HepG2 (cell line): ENCODE measurements around the gene HMCN2. TPM values are rescaled to one million over a fixed set of nuclear protein-coding genes. Genes with fewer than 3 reads are reported as not detected.

ENCODE experiments used
- ATAC-seq: fragments of 200-7000 bp; cut with Tn5 transposase; 3 replicates; pipeline ENCODE4 v1.9.1; 2020; ENCODE audit warnings: mild to moderate bottlenecking, moderate library complexity
- BruUV-seq: library from RNA; stranded (reverse); fragments of 400-500 nt; replicated peaks from 2 replicates; lab custom pipeline; 2021; lab: Mats Ljungman, UMichigan
- CTCF ChIA-PET: fragments of 300-600 bp; formaldehyde crosslinking; extraction: SDS; loops from one replicate; lab custom pipeline; 2021; ENCODE audit warnings: low total read pairs, inconsistent platforms, low intra/inter-chr PET ratio; lab: Yijun Ruan, JAX
- POLR2A ChIA-PET: fragments of 350-600 bp; sonication (Branson Sonifier 250); formaldehyde crosslinking; loops from one replicate; lab custom pipeline; 2020; ENCODE audit warnings: antibody characterized with exemption, inconsistent platforms; lab: Yijun Ruan, JAX
- DNase-seq: peaks from one replicate; pipeline ENCODE4 v3.0.0-alpha.2; 2015; ENCODE audit warnings: low spot score
- FAIRE-seq: peaks from 3 replicates; lab custom pipeline; 2011; peaks lifted over from hg19 to GRCh38; lab: Jason Lieb, UNC
- H2AFZ ChIP-seq: one replicate; pipeline ENCODE4 v1.6.1; 2011; ENCODE audit warnings: low read length, inconsistent platforms
- H3K27ac ChIP-seq: fragments of 300-600 bp; 3 replicates; pipeline ENCODE4 v1.8.0; 2011; ENCODE audit warnings: mixed run types, mild to moderate bottlenecking, mixed read lengths, low read length, inconsistent platforms; ENCODE audit not compliant: insufficient read depth; ENCODE audit errors: extremely low read length
- H3K27me3 ChIP-seq, 2 experiments: fragments of 200-600 bp in 1 of 2; 2 replicates in 1 of 2; 3 replicates in 1 of 2; pipeline versions ENCODE4 v1.6.0 to v1.8.0; 2011; ENCODE audit warnings: low read length in 2 of 2, mild to moderate bottlenecking in 2 of 2, moderate library complexity in 2 of 2, inconsistent platforms in 1 of 2; ENCODE audit not compliant: insufficient read depth in 2 of 2, control insufficient read depth in 1 of 2
- H3K36me3 ChIP-seq, 2 experiments: fragments of 200-600 bp in 1 of 2; replicated peaks in 1 of 2; 2 replicates in 1 of 2; 3 replicates in 1 of 2; pipeline versions ENCODE4 v1.5.1 to v1.8.0; 2011; ENCODE audit warnings: low read length in 2 of 2, inconsistent platforms in 1 of 2; ENCODE audit not compliant: insufficient read depth in 2 of 2, control insufficient read depth in 1 of 2
- H3K4me1 ChIP-seq: 2 replicates; pipeline ENCODE4 v1.5.1; 2012; ENCODE audit warnings: low read length, inconsistent platforms; ENCODE audit not compliant: insufficient read depth
- H3K4me2 ChIP-seq: 2 replicates; pipeline ENCODE4 v1.6.0; 2011; ENCODE audit warnings: low read depth, low read length, inconsistent platforms
- H3K4me3 ChIP-seq, 3 experiments: fragments of 200-600 bp in 1 of 3; sonication (generic), shearing (Covaris generic) in 1 of 3; replicated peaks in 1 of 3; 2 replicates each; pipeline ENCODE4 v1.5.1; 2011 to 2016; ENCODE audit warnings: low read length in 3 of 3, inconsistent platforms in 2 of 3, low read depth in 2 of 3, mild to moderate bottlenecking in 2 of 3, control low read depth in 1 of 3, mixed read lengths in 1 of 3; ENCODE audit not compliant: insufficient read depth in 1 of 3
- H3K79me2 ChIP-seq: one replicate; pipeline ENCODE4 v1.6.1; 2011; ENCODE audit warnings: low read length, inconsistent platforms; ENCODE audit not compliant: insufficient read depth
- H3K9ac ChIP-seq: 2 replicates; pipeline ENCODE4 v1.6.0; 2011; ENCODE audit warnings: mild to moderate bottlenecking, low read depth, low read length, inconsistent platforms; ENCODE audit not compliant: insufficient read depth
- H3K9me3 ChIP-seq: 2 replicates; pipeline ENCODE4 v1.5.1; 2012; ENCODE audit warnings: mild to moderate bottlenecking, low read length
- H4K20me1 ChIP-seq: 2 replicates; pipeline ENCODE4 v1.6.0; 2011; ENCODE audit warnings: inconsistent platforms, mild to moderate bottlenecking, low read length, moderate library complexity; ENCODE audit not compliant: insufficient read depth
- GATAD1 ChIP-seq: IDR thresholded peaks from 2 replicates; pipeline ENCODE4 v1.6.1; 2016; ENCODE audit warnings: missing genetic modification reagents, missing compliant biosample characterization
- HNF4A ChIP-seq: sonication (generic); formaldehyde crosslinking; IDR thresholded peaks from 2 replicates; pipeline ENCODE4 v1.4.0; 2020; ENCODE audit warnings: missing genetic modification reagents
- HNF4G ChIP-seq, 2 experiments: sonication (generic) in 1 of 2; formaldehyde crosslinking in 1 of 2; IDR thresholded peaks; 2 replicates each; pipeline versions ENCODE4 v1.4.0 to v1.6.1; 2011 to 2020; ENCODE audit warnings: borderline replicate concordance in 2 of 2, low read depth in 2 of 2, mild to moderate bottlenecking in 2 of 2, low read length in 1 of 2, missing genetic modification reagents in 1 of 2, moderate library complexity in 1 of 2
- HNRNPL ChIP-seq: fragments of 200-400 bp; formaldehyde crosslinking; IDR thresholded peaks from 2 replicates; pipeline ENCODE4 v1.6.1; 2017; ENCODE audit warnings: mild to moderate bottlenecking, low read depth, low read length
- PATZ1 ChIP-seq: sonication (generic); formaldehyde crosslinking; IDR thresholded peaks from 2 replicates; pipeline ENCODE4 v1.4.0; 2020; ENCODE audit warnings: missing genetic modification reagents
- RXRA ChIP-seq: sonication (generic); formaldehyde crosslinking; IDR thresholded peaks from 2 replicates; pipeline ENCODE4 v1.5.1; 2020; ENCODE audit warnings: missing genetic modification reagents
- RXRB ChIP-seq: IDR thresholded peaks from 2 replicates; pipeline ENCODE4 v1.6.1; 2016; ENCODE audit warnings: borderline replicate concordance, missing genetic modification reagents, missing compliant biosample characterization
- SP5 ChIP-seq: IDR thresholded peaks from 2 replicates; pipeline ENCODE4 v1.6.1; 2016; ENCODE audit warnings: low read depth, borderline replicate concordance
- ZFP91 ChIP-seq: sonication (generic); formaldehyde crosslinking; IDR thresholded peaks from 2 replicates; pipeline ENCODE4 v1.9.0; 2022; ENCODE audit warnings: missing genetic modification reagents, mild to moderate bottlenecking, borderline replicate concordance
- ZNF10 ChIP-seq: sonication (generic); formaldehyde crosslinking; IDR thresholded peaks from 2 replicates; pipeline ENCODE4 v1.4.0; 2020; ENCODE audit warnings: mild to moderate bottlenecking, low read depth, missing genetic modification reagents, borderline replicate concordance
- ZNF264 ChIP-seq: sonication (generic); formaldehyde crosslinking; IDR thresholded peaks from 2 replicates; pipeline ENCODE4 v1.4.0; 2020; ENCODE audit warnings: missing genetic modification reagents
- ZNF331 ChIP-seq: sonication (generic); formaldehyde crosslinking; IDR thresholded peaks from 2 replicates; pipeline ENCODE4 v1.4.0; 2020; ENCODE audit warnings: missing genetic modification reagents
- ZNF484 ChIP-seq: sonication (generic); formaldehyde crosslinking; IDR thresholded peaks from 2 replicates; pipeline ENCODE4 v1.5.1; 2020; ENCODE audit warnings: mild to moderate bottlenecking, low read depth, missing genetic modification reagents, borderline replicate concordance
- ZNF800 ChIP-seq: sonication (generic); formaldehyde crosslinking; IDR thresholded peaks from 2 replicates; pipeline ENCODE4 v1.4.0; 2020; ENCODE audit warnings: missing genetic modification reagents
- WGBS: methylation state at CpG from one replicate; pipeline ENCODE4 v1.1.6; 2017; ENCODE audit warnings: low lambda C conversion rate; 5-methylcytosine and 5-hydroxymethylcytosine counted together
- in situ Hi-C: cut with HindIII; loops from 2 replicates; pipeline ENCODE4 v1.10.0; 2017; ENCODE audit warnings: low pct_unique_long_range_greater_than_20kb; ENCODE audit not compliant: extremely low pct_ligation_motif_present
- intact Hi-C: fragments of 100-400 bp; cut with micrococcal nuclease; formaldehyde crosslinking; loops from one replicate; pipeline ENCODE4 v1.10.0; 2022; ENCODE audit not compliant: unreplicated experiment
- polyA plus RNA-seq, 8 experiments: library from polyadenylated mRNA; depleted of rRNA in 3 of 8; stranded (reverse) in 7 of 8; unstranded in 1 of 8; fragments of >200 nt; fragmentation: Illumina TruSeq in 4 of 8; extraction: Trizol in 4 of 8; gene quantifications; 2 replicates each; pipeline versions ENCODE4 v1.2.1 to v1.2.3, GENCODE V29; 2011 to 2016; ENCODE audit warnings: low read depth in 4 of 8, missing spikeins in 1 of 8, mixed read lengths in 1 of 8; ENCODE audit not compliant: insufficient read depth in 1 of 8
- total RNA-seq, 5 experiments: library from RNA; depleted of rRNA; stranded (reverse); fragments of >200 nt; fragmentation: Illumina TruSeq; extraction: Trizol; gene quantifications; 2 replicates each; pipeline ENCODE4 v1.2.3, GENCODE V29; 2016; ENCODE audit warnings: low read depth in 1 of 5

Gene HMCN2
- total and polyA plus RNA-seq, 2 of the 13 experiments (the other 11 are each of a cell fraction or from before 2014, with no cell fraction given), result 0.09 TPM; not detected in 1

GRCh38 chr9:130263601-130264413, 1.8 kb upstream of the HMCN2 start:
- in situ Hi-C loops, result no loop called here
- peak; percentile 27 for ATAC-seq
- WGBS, result 15% methylated on average over 4 of the region's 10 CpGs
- peaks cover 6 to 68% of the 10 kb centered on the region in 2 experiments; a peak in 4 of 5 replicates for H3K27me3 ChIP-seq
- no peak overlapping the region for H3K27ac ChIP-seq
- H4K20me1 ChIP-seq, result no peaks in the 10 kb centered on the region
- intact Hi-C loops, result no loop called here
- no peak overlapping the region for H3K9ac ChIP-seq
- H3K79me2 ChIP-seq, result no peaks in the 10 kb centered on the region
- no peak for DNase-seq
- no peaks in the 10 kb centered on the region for H3K9me3 ChIP-seq
- ChIA-PET POLR2A (no interaction called here), CTCF (no interaction called here)
- no peak overlapping the region for H2AFZ ChIP-seq
- H3K4me3 ChIP-seq, result no peak overlapping the region
- BruUV-seq, result no TSS peak
- H3K4me2 ChIP-seq, result no peak overlapping the region
- peak; percentile 66 for FAIRE-seq
- peaks cover 48% of the 10 kb centered on the region for H3K4me1 ChIP-seq
- H3K36me3 ChIP-seq, result no peaks in the 10 kb centered on the region
- 0 out of 2 replicates have a peak, but pooled peaks have one; percentile 3 for TF ChIP-seq ZNF800 (CRISPR knock-in tag)
- no peak for TF ChIP-seq SP5 (CRISPR knock-in tag)
- peak; percentile 99 for TF ChIP-seq ZNF331 (CRISPR knock-in tag)
- no peak for TF ChIP-seq ZNF484 (CRISPR knock-in tag)
- 0 out of 2 replicates have a peak, but pooled peaks have one; percentile 24 for TF ChIP-seq HNRNPL
- no peak for TF ChIP-seq ZNF10 (CRISPR knock-in tag)
- TF ChIP-seq ZFP91 (CRISPR knock-in tag), result peak; percentile 32; the same call in 1 of the 2 replicates
- TF ChIP-seq PATZ1 (CRISPR knock-in tag), result no peak
- TF ChIP-seq ZNF264 (CRISPR knock-in tag), result no peak
- TF ChIP-seq HNF4A, result peak; percentile 57; the same call in 1 of the 2 replicates
- peak; percentile 25; the same call in 1 of the 2 replicates for TF ChIP-seq RXRA
- peak; percentile 65; the same call in 1 of the 2 replicates for TF ChIP-seq HNF4G (IDR thresholded peaks at IDR 0.05; ENCODE audit: borderline replicate concordance, low read depth, low read length)
- no peak for TF ChIP-seq HNF4G (CRISPR knock-in tag; IDR thresholded peaks at IDR 0.05; ENCODE audit: borderline replicate concordance, low read depth)
- TF ChIP-seq GATAD1 (CRISPR knock-in tag), result no peak
- TF ChIP-seq RXRB, result peak; percentile 39; the same call in 1 of the 2 replicates
